ENCODE data around the gene SNIP1.
"Not testable (repeated sequence)": the region's sequence is repeated elsewhere in the genome, so short reads cannot be mapped to it uniquely, and the experiment has no call there.

SNIP1 gene

GRCh38 chr1:37537378-37537777 lies 16.7 kb downstream of the SNIP1 start:
- no peak overlapping the region for H3K4me3 ChIP-seq (ENCODE audit: low read length)
- DNase-seq (ENCODE audit: low read depth) = peak; percentile 59
- TF ChIP-seq, protein P1, sequence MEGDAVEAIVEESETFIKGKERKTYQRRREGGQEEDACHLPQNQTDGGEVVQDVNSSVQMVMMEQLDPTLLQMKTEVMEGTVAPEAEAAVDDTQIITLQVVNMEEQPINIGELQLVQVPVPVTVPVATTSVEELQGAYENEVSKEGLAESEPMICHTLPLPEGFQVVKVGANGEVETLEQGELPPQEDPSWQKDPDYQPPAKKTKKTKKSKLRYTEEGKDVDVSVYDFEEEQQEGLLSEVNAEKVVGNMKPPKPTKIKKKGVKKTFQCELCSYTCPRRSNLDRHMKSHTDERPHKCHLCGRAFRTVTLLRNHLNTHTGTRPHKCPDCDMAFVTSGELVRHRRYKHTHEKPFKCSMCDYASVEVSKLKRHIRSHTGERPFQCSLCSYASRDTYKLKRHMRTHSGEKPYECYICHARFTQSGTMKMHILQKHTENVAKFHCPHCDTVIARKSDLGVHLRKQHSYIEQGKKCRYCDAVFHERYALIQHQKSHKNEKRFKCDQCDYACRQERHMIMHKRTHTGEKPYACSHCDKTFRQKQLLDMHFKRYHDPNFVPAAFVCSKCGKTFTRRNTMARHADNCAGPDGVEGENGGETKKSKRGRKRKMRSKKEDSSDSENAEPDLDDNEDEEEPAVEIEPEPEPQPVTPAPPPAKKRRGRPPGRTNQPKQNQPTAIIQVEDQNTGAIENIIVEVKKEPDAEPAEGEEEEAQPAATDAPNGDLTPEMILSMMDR (conservative IDR thresholded peaks at IDR 0.05; ENCODE audit: low read length) = no peak

DNA sequence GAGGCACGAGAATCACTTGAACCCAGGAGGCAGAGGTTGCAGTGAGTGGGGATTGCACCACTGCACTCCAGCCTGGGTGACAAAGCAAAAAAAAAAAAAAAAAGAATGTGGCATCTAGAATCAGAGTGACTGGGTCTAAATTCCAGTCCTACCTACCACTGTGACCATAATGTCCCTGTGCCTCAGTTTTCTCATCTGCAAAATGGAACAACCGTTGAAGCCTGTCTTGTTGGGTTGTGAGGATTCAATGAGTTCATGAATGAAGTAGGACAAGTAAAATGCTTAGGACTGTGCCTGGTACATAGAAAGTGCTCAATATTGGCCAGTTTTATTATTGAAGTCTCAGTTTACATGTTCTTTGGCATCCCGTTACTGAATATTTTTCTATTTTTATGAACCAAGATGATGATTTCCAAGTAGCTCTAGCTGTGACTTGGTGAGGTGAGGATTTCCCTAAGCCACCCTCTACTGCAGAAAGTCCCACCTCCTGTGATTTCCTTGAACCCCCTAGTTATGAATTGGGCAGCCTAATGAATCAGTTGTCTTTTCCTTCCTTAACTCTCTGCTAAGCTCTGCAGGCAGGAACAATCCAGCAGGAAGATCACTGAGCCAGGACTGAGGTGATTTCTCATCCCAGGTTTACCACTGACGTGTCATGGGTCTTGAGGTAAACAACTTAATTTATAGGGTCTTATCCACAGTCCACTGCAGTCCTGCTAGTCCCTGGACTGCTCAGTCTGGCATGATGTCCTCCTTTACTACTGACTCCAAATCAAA lies 20.6 kb downstream of the SNIP1 start:
- TF ChIP-seq, protein P1 (conservative IDR thresholded peaks at IDR 0.05; ENCODE audit: low read length) = no peak
- DNase-seq (ENCODE audit: low read depth) = no peak
- no peak overlapping the region for H3K4me3 ChIP-seq (ENCODE audit: low read length)

GRCh38 chr1:37532418-37533156 lies 21.5 kb downstream of the SNIP1 start:
- not testable (repeated sequence) for H3K4me3 ChIP-seq (ENCODE audit: low read length); DNase-seq (ENCODE audit: low read depth)

DNA sequence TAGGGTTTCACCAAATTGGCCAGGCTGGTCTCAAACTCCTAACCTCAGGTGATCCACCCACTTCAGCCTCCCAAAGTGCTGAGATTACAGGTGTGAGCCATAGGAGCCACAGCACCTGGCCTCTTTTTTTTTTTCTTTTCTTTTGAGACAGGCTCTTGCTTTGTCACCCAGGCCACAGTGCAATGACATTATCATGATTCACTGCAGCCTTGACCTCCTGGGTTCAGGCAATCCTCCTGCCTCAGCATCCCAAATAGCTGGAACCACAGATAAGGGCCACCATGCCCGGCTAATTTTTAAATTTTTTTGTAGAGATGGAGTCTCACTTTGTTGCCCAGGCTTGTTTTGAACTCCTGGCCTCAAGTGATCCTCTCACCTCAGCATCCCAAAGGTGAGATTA lies 24.2 kb downstream of the SNIP1 start:
- DNase-seq (ENCODE audit: low read depth); H3K4me3 ChIP-seq (ENCODE audit: low read length): not testable (repeated sequence)

GRCh38 chr1:37519613-37520012 lies 34.5 kb downstream of the SNIP1 start:
- TF ChIP-seq, protein P1 (conservative IDR thresholded peaks at IDR 0.05; ENCODE audit: low read length) = no peak
- DNase-seq (ENCODE audit: low read depth) = no peak
- H3K4me3 ChIP-seq (ENCODE audit: low read length) = no peak overlapping the region

DNA sequence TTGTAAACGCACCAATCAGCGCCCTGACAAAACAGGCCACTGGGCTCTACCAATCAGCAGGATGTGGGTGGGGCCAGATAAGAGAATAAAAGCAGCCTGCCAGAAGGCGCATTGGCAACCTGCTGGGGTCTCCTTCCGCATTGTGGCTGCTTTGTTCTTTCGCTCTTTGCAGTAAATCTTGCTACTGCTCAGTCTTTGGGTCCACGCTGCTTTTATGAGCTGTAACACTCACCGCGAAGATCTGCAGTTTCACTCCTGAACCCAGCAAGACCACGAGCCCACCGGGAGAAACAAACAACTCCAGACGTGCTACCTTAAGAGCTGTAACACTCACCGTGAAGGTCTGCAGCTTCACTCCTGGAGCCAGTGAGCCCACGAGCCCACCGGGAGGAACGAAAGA lies 35.2 kb downstream of the SNIP1 start:
- DNase-seq (ENCODE audit: low read depth); H3K4me3 ChIP-seq (ENCODE audit: low read length): not testable (repeated sequence)

- DNase-seq (ENCODE audit: low read depth); H3K4me3 ChIP-seq (ENCODE audit: low read length): not testable (repeated sequence)
Observed at GRCh38 chr1:37518241-37518640, 35.9 kb downstream of the SNIP1 start.

DNA sequence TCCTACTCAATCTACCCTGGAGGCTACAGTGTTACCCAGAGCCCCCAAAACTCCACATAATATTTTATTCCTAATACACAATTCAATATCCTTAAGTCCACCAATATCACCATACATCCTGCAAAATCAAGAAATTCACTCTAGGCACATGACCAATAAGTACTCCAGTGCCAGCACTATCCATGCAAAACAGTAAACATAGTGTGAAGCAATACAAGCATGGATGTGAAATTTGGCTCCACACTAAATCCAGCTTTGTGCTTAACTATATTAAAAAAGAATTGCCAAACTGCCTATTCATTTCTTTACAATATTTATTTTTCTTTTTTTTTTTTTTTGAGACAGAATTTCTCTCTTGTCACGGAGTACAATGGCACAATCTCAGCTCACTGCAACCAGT lies 36.5 kb downstream of the SNIP1 start:
- TF ChIP-seq, protein P1 (conservative IDR thresholded peaks at IDR 0.05; ENCODE audit: low read length) = no peak
- no peak overlapping the region for H3K4me3 ChIP-seq (ENCODE audit: low read length)
- DNase-seq (ENCODE audit: low read depth) = no peak

- no peak for DNase-seq (ENCODE audit: low read depth)
- H3K4me3 ChIP-seq (ENCODE audit: low read length) = peak overlapping the region; percentile 67
- TF ChIP-seq, protein P1 (conservative IDR thresholded peaks at IDR 0.05; ENCODE audit: low read length) = no peak
Observed at GRCh38 chr1:37515185-37516034, 38.7 kb downstream of the SNIP1 start.

Data from AG10803 (cell line).